GM19452 (cell line): Measurements from ENCODE around the gene CFAP161.

Experiments used
- ATAC-seq: cut with Tn5 transposase; IDR thresholded peaks from one replicate; pipeline ENCODE4 v1.9.1; 2021; ENCODE audit not compliant: unreplicated experiment

Gene CFAP161

DNA sequence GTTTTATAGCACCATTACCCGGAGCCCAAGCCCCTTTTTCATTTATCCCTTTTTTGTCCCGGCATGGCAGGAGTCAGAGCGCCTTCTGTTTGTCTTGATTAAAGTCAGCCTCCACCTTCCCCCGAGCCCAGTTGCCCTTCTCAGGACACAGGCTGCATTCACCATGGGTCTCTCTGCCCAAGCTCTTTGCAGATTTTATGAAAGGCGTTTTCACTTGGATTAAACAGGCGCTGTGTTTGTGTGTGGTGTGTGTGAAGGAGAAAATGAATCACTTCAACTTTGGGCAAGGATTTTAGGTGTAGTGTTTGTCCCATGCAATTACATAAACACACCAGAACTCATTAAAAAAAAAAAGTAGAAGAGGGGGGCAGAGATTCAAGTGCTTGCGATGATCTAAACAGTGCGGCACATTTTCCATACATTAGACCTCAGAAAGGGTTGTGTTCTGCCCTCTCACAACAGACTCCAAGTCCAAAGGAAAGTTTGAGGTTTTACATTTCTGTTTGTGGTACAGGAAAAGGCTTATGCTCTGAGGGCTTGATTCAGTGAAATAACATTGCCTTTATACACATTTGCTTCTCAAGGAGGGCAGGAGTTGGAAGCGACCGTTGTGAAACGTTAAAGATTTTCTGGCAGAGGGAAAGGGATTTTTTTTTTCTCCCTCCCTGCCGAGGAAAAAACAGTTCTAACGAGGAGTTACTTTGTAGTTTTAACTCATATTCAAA is 48.1 kb downstream of the CFAP161 start:
- no peak for ATAC-seq

DNA sequence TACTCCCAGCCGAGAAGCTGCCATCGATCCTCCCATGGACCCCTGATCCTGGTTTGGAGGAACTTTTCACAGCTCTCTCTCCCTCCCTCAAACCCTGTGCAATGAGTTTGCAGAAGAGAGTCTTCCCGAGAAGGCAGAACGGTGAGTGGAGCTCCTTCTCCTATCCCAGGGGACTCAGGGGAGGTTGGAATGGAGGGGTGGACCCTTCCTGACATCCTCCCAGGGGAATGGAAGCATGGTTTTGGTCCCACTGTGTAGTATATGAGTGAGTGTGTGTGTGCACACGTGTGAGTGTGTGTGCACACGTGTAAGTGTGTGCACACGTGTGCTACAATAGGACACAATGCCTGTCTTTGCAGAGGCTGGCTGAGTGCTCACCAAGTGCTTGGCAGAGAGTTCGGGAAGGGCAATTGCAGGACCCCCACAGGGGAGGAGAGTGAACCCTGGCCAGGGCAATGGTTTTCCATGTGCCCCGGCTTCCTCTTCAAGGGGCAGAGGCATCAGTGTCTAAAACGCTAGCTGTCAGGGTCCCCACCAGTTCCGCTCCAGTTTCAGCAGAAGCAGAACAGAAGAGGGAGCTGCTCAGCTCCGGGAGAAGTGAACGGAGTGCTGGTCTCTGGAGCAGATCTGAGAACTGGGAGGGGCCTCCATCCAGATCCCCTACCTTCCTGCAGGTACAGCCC is 48.8 kb downstream of the CFAP161 start:
- no peak for ATAC-seq

DNA sequence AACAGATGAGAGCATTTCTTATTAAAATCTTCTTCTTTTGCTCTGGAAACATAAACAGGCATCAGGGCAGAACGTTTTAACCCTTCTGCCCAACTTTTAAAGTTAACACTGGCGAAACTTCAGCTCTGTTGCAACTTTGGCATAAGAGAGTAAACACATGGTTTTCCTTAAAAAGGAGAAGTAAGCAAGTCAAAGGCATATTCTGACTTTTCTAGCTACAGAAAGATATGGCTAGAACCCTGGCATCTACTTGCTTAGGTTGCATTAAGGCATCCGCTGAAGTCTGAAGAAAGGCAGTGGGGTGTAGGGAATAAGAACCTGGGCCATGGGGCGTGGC is 49.3 kb downstream of the CFAP161 start:
- ATAC-seq, result no peak

DNA sequence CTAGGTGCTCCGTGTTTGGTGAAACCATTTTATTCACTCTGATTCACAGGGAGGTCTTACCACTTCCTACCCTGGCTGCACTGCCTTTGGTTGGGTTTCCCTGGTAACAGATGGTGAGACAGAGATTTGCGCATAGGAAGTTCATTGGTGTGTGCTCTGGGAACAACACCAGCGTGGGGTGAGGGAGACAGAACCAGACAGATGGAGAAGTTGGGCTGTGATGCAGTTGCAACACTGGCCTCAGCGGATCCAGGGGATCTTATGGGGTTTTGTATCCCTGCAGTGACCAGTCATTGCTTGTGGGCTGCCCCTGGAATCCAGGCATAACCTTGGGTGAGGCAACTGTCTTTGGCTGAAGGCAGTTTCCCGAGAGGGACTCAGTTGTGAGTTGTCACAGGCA is 50.1 kb downstream of the CFAP161 start:
- no peak for ATAC-seq

- ATAC-seq, result no peak
Observed at GRCh38 chr15:81185631-81186295, 51.7 kb downstream of the CFAP161 start.

GRCh38 chr15:81188354-81188753 is 54.3 kb downstream of the CFAP161 start:
- no peak for ATAC-seq

- ATAC-seq, result no peak
Observed at GRCh38 chr15:81189583-81190283, 55.7 kb downstream of the CFAP161 start.

- no peak for ATAC-seq
Observed at GRCh38 chr15:81190922-81191507, 56.9 kb downstream of the CFAP161 start.

DNA sequence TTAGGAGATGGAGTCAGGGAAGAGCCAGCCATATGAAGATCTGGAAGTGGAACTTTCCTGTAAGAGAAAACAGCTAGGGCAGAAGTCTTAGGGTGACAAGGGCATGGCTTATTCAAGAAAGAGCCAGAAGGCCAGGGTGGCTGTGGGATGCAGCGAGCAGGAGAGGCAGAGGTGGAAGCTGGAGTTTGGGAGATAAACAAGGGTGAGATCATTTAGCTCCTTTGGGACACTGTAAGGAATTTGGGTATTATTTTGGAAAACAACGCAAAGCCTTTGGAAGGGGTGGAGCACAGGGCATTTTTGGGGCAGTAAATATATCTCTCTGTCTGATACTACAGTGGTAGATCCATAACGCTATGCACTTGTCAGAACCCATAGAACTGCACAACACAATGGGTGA is 57.6 kb downstream of the CFAP161 start:
- ATAC-seq, result no peak

DNA sequence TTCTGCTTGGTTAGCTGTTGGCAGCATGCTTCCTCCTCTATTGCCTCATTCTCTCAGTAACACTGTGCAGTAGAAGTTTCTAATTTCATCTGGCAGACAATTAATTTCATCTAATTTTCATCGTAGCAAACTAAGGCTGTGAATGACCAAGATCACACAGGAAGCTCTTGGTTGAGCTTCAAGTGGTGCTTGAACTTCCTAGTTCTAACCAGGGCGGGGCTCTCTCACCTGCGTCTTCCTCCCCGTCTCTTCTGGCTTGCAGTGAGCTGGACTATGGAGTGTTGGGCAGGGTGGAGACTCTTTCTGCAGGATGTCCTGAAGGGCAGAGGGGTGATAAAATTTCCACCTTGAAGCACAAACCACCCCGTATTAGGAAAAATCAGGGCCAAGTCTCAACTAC is 60.7 kb downstream of the CFAP161 start:
- no peak for ATAC-seq

GRCh38 chr15:81195339-81195864 is 61.3 kb downstream of the CFAP161 start:
- ATAC-seq, result no peak

GRCh38 chr15:81196576-81197254 is 62.6 kb downstream of the CFAP161 start, which contains the start of gene IL16:
Gene IL16, plus strand, starts transcription at chr15:81196879. Its CDS starts 28,521 bp downstream, at chr15:81225400.
- ATAC-seq, result no peak

GRCh38 chr15:81197255-81197630 is 63.2 kb downstream of the CFAP161 start:
- no peak for ATAC-seq

DNA sequence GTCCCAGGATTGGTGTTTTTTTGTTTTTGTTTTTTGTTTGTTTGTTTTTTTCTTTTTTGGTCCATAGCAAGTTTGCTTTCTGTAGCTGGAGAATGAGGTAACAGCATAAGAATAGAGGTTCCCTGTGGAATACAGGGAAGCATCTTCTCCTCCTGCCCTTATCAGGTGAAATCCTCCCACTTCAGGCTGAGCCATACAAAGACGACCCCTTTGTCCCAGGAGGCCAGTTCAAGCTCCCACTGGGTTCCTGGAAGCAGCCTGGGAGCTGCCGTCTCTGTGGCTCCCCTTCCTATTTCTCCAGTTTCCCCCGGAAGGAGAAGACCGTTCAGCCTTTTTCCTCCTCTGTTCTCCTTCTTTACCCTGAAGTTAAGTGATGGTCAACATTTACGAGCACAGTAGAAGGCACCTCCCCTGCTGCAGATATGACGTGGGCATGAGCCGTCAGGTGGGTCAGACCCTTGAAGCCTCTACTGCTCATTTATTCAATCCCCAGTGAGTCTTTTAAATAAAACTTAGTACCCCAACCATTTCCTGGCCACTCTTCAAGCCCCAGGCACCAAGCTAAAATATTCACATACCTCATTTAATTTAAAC is 63.7 kb downstream of the CFAP161 start:
- no peak for ATAC-seq
